NCI-H2029 (cell line): Measurements from ENCODE around the gene UNC13A.

Experiments used
- DNase-seq: peaks from one replicate; lab custom pipeline; 2025; lab: John Stamatoyannopoulos, UW

UNC13A gene

DNA sequence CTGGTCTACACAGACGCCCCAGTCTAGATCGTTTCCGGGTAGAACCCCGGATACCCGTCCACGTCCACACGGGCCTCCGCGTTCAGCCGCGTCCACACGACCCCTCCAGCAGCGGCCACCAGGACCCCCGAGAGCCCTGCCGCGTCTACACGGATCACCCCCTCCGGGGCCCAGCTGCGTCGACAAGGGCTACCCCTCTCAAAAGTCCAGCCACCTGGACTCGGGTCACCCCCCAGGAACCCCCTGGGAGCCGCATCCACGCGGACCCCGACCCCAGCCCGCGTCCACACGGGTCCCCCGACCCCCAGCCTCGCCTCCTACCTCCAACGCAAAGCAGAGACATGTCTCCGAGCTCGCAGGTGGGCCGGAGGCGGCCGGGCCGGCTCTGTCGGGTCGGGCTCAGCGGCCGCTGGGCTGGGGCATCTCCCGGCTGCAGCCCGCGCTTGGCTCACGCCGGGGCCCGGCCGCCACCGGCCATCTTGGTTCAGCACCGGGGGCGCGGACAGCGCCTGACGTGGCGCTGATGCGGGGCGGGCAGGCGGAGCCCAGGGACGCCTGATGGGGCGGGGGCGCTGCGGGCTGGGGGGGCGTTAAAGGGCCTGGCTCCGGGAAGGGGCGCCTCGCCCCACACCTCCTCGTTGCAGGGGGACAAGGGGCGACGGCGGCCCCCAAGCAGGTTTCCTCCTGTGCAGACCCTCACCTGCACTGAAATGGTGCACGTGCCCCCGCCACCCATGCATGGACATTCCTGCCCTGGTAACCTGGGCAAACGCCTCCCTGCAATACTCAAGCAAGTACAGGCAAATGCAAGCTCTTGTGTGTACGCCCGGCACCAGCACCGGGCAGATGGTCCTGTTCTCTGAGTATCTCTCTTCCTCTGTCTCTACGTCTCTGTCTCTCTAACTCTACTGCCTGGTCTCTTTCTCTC lies at the start of gene UNC13A:
TSS of gene UNC13A (minus strand) at position 498 of the 928 bp plus-strand sequence. CDS start at position 343, 155 bp downstream.
- peak; percentile 31 for DNase-seq

DNA sequence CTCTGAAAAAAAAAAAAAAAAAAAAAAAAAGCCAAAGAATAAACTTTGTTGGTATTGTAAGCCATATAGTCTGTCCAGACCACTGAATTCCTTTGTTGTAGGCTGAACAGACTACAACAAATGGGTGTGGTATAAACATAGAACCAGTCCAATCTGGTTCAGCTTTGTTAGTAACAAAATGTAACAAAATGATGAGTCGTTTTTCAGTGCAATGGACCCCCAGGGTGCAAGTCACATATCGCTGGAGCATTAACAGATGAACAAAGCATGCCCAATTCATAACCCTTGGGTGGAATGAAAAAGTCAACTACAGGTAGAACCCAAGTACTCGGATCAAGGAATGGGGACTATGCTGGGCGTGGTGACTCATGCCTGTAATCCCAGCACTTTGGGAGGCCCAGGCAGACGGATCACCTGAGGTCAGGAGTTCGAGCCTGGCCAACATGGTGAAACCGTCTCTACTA lies 49.6 kb upstream of the UNC13A start:
- no peak for DNase-seq

DNA sequence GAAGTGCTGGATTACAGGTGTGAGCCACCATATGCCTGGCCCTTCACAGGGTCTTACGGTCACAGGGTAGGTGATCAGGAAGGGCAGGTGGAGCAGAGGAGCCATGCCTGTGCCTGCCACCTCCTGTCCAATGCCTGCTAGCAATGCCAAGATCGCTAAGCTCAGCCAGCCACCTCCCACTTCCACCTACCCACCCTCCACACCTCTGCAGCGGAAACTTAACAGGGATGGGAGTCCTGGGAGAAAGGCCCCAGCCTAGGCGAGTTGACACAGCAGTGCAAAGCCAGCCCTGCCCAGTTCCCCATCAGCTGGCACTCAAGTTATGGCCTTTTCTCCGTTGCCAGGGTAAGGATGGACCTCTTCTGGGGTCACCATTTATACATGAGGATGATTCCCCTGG lies 47.3 kb upstream of the UNC13A start:
- no peak for DNase-seq

DNA sequence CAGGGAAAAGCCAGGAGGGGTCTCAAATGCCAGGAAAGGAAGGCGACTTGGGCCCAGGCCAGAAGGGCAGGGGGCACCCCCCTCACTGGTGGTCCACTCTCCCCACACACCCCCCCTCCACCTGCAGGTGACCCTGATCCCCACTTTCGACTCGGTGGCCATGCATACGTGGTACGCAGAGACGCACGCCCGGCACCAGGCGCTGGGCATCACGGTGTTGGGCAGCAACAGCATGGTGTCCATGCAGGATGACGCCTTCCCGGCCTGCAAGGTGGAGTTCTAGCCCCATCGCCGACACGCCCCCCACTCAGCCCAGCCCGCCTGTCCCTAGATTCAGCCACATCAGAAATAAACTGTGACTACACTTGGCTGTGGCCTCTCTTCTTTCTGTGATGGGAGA lies 46.0 kb upstream of the UNC13A start:
- DNase-seq: no peak

DNA sequence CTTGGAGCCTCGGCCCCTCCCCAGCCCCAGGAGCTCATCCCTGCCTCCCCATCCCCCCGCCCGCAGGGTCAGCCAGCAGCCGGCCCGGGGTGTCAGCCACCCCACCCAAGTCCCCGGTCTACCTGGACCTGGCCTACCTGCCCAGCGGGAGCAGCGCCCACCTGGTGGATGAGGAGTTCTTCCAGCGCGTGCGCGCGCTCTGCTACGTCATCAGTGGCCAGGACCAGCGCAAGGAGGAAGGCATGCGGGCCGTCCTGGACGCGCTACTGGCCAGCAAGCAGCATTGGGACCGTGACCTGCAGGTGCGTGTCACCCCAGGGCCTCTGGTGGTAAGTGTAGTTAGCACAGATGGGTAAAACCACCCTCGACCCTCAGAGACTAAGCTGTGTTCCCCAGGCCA lies 45.0 kb upstream of the UNC13A start:
- DNase-seq: no peak

DNA sequence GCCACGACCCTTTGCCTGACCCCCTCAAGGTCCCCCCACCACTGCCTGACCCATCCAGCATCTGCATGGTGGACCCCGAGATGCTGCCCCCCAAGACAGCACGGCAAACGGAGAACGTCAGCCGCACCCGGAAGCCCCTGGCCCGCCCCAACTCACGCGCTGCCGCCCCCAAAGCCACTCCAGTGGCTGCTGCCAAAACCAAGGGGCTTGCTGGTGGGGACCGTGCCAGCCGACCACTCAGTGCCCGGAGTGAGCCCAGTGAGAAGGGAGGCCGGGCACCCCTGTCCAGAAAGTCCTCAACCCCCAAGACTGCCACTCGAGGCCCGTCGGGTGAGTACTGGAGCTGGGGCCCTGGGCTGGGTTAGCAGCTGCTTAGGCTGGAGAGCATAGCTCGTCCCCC lies 39.7 kb upstream of the UNC13A start:
- no peak for DNase-seq

DNA sequence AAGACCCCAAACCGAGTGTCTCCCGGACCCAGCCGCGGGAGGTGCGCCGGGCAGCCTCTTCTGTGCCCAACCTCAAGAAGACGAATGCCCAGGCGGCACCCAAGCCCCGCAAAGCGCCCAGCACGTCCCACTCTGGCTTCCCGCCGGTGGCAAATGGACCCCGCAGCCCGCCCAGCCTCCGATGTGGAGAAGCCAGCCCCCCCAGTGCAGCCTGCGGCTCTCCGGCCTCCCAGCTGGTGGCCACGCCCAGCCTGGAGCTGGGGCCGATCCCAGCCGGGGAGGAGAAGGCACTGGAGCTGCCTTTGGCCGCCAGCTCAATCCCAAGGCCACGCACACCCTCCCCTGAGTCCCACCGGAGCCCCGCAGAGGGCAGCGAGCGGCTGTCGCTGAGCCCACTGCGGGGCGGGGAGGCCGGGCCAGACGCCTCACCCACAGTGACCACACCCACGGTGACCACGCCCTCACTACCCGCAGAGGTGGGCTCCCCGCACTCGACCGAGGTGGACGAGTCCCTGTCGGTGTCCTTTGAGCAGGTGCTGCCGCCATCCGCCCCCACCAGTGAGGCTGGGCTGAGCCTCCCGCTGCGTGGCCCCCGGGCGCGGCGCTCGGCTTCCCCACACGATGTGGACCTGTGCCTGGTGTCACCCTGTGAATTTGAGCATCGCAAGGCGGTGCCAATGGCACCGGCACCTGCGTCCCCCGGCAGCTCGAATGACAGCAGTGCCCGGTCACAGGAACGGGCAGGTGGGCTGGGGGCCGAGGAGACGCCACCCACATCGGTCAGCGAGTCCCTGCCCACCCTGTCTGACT lies 39.0 kb upstream of the UNC13A start:
- no peak for DNase-seq

DNA sequence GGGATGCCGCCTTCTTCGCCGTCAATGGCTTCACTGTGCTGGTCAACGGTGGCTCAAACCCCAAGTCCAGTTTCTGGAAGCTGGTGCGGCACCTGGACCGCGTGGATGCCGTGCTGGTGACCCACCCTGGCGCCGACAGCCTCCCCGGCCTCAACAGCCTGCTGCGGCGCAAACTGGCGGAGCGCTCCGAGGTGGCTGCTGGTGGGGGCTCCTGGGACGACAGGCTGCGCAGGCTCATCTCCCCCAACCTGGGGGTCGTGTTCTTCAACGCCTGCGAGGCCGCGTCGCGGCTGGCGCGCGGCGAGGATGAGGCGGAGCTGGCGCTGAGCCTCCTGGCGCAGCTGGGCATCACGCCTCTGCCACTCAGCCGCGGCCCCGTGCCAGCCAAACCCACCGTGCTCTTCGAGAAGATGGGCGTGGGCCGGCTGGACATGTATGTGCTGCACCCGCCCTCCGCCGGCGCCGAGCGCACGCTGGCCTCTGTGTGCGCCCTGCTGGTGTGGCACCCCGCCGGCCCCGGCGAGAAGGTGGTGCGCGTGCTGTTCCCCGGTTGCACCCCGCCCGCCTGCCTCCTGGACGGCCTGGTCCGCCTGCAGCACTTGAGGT lies 38.1 kb upstream of the UNC13A start:
- no peak for DNase-seq

DNA sequence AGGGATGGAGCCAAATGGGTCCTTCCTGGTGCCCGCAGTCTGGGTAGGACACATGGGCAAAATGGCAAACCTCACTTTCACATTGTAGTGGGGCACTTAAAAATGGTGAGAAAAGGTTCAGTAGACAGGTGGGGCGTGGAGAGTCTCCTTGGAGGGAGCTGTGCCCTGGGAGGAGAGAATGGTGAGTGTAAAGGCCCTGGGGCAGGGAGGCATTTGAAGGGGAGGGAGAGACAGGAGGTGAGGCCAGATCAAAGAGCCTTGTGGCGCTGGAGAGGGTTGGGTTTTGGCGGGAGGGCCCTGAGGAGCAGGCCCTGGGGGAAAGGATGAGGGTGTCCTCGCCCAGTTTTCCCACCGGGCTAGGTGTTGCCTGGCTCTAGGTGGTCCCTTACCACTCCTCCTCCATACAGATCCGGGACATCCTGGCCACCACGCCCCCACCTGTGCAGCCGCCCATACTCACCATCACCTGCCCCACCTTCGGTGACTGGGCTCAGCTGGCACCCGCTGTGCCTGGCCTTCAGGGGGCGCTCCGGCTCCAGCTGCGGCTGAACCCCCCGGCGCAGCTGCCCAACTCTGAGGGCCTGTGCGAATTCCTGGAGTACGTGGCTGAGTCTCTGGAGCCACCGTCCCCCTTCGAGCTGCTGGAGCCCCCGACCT lies 37.4 kb upstream of the UNC13A start:
- DNase-seq: no peak

DNA sequence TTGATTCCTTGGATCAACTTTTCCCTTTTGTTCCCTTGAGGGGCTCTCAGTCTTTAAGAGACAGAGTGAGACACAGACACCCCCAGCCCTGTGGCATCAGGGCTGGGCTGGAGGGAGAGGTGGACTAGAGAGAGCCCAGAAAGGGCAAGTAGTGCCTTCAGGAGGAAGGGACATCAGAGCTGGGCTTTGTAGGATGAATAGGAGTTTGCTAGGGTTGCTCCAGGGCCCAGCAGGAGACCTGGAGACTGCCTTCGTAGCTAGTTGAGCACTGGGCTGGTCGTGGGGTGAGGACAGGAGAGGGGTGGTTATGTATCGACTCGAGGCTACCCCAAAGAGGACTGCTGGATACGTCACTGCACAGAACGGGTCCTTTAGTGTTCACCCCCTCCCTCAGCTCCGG lies 36.5 kb upstream of the UNC13A start:
- no peak for DNase-seq

DNA sequence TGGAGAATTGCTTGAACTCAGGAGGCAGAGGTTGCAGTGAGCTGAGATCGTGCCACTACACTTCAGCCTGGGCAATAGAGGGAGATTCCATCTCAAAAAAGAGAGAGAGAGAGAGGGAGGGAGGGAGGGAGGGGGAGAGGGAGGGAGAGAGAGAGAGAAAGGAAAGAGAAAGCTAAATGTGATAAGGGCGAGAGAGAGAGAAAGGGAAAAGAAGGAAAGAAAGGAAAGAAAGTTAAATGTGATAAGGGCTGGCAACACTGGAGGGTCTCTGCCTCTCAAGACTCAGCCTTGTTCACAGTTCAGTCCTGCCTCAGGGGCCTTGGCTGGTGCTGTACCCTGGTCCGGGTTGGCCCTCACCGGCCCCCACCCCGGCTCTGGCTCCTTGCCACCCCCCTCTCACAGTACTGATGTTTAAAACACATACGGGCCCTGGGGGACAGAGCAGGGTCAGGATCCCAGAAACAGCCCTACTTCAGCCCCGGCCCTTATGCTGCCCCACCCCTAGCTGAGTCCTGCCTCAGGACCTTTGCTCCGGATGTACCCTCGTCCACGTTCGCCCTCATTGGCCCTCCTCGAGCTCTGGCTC lies 34.6 kb upstream of the UNC13A start:
- DNase-seq: no peak

DNA sequence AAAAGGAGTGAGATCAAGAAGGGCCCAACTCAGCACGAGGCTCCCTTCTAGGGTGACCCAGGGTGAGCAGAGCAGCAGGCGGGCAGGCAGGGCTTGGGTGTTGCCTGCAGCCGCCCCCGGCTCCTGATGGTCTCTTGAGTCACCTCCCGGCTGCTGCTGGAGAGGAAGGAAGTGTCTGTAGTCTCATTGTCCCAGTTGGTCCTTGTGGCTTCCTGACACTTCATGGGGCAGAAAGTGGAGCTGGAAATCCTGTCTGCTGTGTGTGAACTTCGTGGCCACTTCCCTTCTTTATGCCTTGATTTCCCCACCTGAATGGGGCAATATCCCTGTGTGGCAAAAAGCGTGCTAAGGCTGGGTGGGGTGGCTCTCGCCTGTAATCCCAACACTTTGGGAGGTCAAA lies 33.7 kb upstream of the UNC13A start:
- no peak for DNase-seq

DNA sequence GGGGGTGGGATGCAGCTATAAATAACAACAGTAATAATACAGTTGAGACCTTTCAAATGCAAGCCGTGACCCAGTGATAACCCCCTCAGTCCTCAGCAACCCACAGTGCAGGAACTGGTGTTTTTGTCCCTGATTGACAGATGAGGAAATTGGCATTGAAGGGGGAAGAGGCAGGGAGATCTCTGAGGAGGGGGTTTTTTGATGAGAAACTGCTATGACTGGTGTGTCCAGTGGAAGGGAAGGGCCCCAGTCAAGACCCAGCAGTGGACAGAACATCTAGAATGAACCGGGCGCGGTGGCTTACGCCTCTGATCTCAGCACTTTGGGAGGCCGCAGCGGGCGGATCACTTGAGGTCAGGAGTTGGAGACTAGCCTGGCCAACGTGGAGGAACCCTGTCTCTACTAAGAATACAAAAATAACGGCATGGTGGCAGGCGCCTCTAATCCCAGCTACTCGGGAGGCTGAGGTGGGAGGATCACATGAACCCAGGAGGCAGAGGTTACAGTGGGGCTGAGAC lies 33.0 kb upstream of the UNC13A start:
- DNase-seq: no peak

DNA sequence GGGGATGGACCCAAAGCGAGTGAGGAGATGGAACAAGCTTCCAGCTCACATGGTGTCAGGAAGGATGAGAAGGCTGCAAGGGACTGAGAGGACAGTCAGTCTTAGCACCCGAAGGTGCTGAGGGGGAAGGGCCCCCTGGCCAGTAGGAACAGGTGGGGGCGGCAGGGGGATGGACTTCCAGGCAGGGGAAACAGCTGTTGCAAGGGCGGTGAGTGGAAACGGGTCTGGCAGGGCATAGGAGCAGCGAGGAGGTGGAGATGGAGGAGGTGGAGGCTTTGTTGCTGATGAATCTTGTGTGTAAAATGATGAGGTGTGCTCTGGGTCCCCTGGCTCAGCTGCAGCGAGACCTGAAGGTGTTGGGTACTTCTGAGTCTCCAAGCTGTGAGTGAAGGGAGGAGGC lies 32.3 kb upstream of the UNC13A start:
- DNase-seq: no peak

DNA sequence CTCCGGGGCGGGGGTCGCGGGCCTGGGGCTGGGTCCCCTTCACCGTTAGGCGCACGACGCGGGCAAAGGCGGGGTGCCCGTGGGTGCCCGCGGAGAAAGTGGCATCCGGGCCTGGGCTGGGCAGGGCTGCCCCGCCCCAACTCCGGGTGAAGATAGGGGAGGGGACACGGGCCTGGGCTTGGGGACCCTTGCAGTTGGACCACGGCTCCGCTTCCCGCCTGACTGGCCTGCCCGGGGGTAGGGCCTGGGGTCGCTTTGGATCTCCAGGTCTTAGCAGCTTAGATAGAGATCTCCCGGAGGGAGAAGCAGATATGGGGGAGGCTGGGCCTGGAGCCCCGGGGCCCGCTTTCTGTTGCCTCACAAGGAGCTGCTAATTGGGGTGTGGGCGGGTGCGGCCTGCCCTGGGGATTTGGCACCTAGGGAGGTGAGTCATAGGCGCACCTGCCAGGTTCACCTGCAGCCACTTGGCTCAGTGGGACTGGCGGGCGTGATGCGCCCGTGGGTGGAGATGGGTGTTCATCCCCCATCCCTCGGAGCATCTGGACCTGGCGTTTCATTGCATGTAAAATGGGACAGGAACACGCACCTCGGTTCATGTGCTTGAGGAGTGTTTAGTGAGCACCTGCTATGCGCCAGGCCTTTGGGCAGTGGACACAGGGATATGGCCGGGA lies 31.7 kb upstream of the UNC13A start:
- DNase-seq: peak; percentile 51

DNA sequence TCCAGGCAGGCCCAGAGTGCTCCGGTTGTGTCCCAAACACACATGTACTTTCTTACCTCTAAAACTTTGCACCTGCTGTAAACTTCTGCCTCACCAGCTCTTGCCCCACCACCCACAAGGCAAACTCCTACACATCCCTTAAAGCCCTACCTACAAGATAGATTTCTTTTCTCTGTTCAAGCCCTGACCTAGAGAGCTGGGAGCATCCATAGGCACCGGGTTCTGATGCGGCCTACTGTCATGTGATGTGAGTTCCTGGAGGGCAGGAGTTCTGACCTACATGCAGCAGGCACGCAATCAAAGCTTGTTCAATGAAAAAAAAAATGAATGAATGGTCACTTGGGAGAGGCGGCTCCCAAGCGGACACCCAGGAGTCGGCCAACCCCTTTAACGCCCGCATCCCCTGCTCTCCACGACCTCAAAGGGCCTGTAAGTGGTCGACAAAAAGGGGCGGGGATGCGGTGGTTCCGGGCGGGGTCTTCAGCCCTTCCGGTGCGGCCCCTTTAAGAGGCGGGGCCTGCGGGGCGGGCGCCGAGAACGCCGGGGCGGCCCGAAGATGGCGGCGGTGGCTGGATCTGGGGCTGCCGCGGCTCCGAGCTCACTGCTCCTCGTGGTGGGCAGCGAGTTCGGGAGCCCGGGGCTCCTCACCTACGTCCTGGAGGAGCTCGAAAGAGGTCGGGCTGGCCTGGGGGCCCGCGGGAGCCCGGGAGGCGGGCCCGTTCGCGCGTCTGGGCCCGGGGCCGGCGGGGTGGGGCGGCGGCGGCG lies 31.0 kb upstream of the UNC13A start, which contains the start of gene MAP1S:
TSS of gene MAP1S (plus strand) at position 534 of the 765 bp plus-strand sequence. CDS start at position 557, 23 bp downstream.
- DNase-seq: peak; percentile 19

DNA sequence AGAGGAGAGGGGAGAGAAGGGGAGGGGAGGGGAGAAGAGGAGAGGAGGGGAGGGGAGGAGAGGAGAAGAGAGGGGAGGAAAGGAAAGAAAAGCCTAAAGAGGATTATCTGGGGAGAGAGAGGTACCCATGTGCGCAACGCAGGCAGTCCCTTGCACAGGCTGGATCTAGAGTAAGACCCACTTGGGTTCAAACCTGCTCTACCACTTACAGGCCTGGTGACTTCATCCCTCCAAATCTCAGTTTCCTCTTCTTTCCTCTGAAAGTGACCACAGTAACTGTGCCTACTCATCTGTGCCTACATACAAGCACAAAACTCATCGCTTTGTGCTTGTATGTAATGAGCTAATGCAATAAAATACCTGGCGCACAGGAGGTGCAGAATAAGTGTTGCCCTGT lies 30.4 kb upstream of the UNC13A start:
- DNase-seq: no peak

DNA sequence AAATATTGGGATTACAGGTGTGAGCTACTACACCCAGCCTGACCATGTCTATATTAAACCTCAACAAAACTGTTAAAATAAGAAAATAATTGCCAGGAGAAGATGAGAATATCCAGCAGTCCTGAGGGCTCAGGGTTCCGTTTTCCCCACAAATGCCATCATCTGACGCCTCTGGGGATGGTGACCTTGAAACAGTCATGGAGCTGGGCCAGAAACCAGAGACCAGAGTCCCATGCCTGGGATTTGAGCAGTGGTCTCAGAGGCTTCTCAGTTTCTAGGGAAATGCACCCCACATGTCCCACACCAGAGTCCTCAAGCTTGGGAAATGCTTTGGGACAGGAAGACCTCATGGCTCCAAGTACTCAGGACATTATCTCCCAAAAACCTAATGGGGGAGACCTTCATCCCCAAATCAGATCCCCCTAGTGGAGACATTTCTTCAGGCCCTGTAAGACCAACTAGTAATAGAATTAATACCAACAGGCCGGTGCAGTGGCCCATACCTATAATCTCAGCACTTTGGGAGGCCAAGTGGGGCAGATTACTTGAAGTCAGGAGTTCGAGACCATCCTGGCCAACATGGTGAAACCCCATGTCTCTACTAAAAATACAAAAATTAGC lies 28.3 kb upstream of the UNC13A start:
- no peak for DNase-seq

DNA sequence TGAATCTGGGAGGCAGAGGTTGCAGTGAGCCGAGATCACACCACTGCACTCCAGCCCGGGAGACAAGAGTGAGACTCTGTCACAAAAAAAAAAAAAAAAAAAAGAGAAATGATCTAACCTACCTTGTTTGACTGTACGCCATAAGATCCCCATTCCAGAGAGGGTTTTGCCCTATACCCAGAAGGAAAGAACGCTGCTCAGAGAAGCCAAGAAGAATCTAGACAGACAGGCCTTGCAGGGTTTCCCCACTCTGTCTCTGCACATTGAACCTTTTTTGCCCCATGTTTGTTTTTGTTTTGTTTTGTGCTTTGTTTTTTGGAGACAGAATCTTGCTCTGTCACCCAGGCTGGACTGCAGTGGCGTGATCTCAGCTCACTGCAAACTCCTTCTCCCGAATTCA lies 23.7 kb upstream of the UNC13A start:
- DNase-seq: no peak
